ENCODE results near the gene MMP28. TPM values are rescaled to one million over a fixed set of nuclear protein-coding genes. Genes with fewer than 3 reads are reported as not detected.

The MMP28 gene
- total RNA-seq, 1 experiment from 2014 or later = 2.8 TPM

- TF ChIP-seq CTCF (conservative IDR thresholded peaks at IDR 0.05) = no peak
- TF ChIP-seq EZH2 (IDR thresholded peaks at IDR 0.05; ENCODE audit: low read depth) = no peak
These were observed 46.8 kb upstream of the MMP28 start for GRCh38 chr17:35842239-35842638.

GRCh38 chr17:35841505-35841904 lies 46.1 kb upstream of the MMP28 start:
- H4K20me1 ChIP-seq (ENCODE audit: insufficient read depth) = peaks cover 57% of the 10 kb centered on the region
- no peak for TF ChIP-seq EZH2 (IDR thresholded peaks at IDR 0.05; ENCODE audit: low read depth)
- no peak for TF ChIP-seq CTCF (conservative IDR thresholded peaks at IDR 0.05)
- H3K4me2 ChIP-seq = no peak overlapping the region
- no peak overlapping the region for H3K4me3 ChIP-seq
- peaks cover 43% of the 10 kb centered on the region for H3F3A ChIP-seq (ENCODE audit: insufficient read depth, low read depth)
- H3K79me2 ChIP-seq (ENCODE audit: low read depth) = no peaks in the 10 kb centered on the region
- H2AFZ ChIP-seq = no peak overlapping the region
- no peak for DNase-seq
- POLR2A ChIA-PET (ENCODE audit: unreplicated experiment) = interaction anchor here (0.6 kb wide), 1 partner anchor 92 kb away, joined by 10 read pairs; no protein-coding TSS in a partner anchor
- H3K9me2 ChIP-seq (ENCODE audit: insufficient read depth) = no peaks in the 10 kb centered on the region
- BruUV-seq (replicated peaks) = no TSS peak
- intact Hi-C loops (cut with micrococcal nuclease; ENCODE audit: unreplicated experiment) = no loop called here
- CTCF ChIA-PET = interaction anchor here (0.5 kb wide), 1 partner anchor 24 kb away, joined by 3 read pairs; no protein-coding TSS in a partner anchor
- no peaks in the 10 kb centered on the region for H3K4me1 ChIP-seq (replicated peaks; ENCODE audit: insufficient read depth)
- peaks cover 54% of the 10 kb centered on the region for H3K36me3 ChIP-seq (ENCODE audit: low read depth)
- H3K27ac ChIP-seq = no peak overlapping the region
- no peaks in the 10 kb centered on the region for H3K9me3 ChIP-seq (ENCODE audit: insufficient read depth, low read depth)
- H3K27me3 ChIP-seq (ENCODE audit: insufficient read depth, low read depth) = no peaks in the 10 kb centered on the region

More at GRCh38 chr17:35842239-35842638, 46.8 kb upstream of the MMP28 start:
- Histone ChIP-seq H3K4me3 (no peak overlapping the region), H2AFZ (no peak overlapping the region), H3K9me2 (ENCODE audit: insufficient read depth) (no peaks in the 10 kb centered on the region), H3K9me3 (ENCODE audit: insufficient read depth, low read depth) (no peaks in the 10 kb centered on the region), H3K4me1 (replicated peaks; ENCODE audit: insufficient read depth) (no peaks in the 10 kb centered on the region), H3K27ac (no peak overlapping the region), H3K36me3 (ENCODE audit: low read depth) (peaks cover 50% of the 10 kb centered on the region), H4K20me1 (ENCODE audit: insufficient read depth) (peaks cover 63% of the 10 kb centered on the region), H3K79me2 (ENCODE audit: low read depth) (no peaks in the 10 kb centered on the region), H3F3A (ENCODE audit: insufficient read depth, low read depth) (peaks cover 43% of the 10 kb centered on the region), H3K4me2 (no peak overlapping the region), H3K27me3 (ENCODE audit: insufficient read depth, low read depth) (no peaks in the 10 kb centered on the region)
- DNase-seq = no peak
- ChIA-PET CTCF (interaction anchor here (0.6 kb wide), 1 partner anchor 76 kb away, joined by 3 read pairs; no protein-coding TSS in a partner anchor), POLR2A (ENCODE audit: unreplicated experiment) (no interaction called here)
- intact Hi-C loops (cut with micrococcal nuclease; ENCODE audit: unreplicated experiment) = no loop called here
- BruUV-seq (replicated peaks) = no TSS peak

- BruUV-seq (replicated peaks) = no TSS peak
- TF ChIP-seq EZH2 (IDR thresholded peaks at IDR 0.05; ENCODE audit: low read depth) (no peak), CTCF (conservative IDR thresholded peaks at IDR 0.05) (no peak)
- Histone ChIP-seq H3K9me2 (ENCODE audit: insufficient read depth) (no peaks in the 10 kb centered on the region), H3K4me3 (no peak overlapping the region), H2AFZ (no peak overlapping the region), H3K4me2 (no peak overlapping the region), H3K4me1 (replicated peaks; ENCODE audit: insufficient read depth) (no peaks in the 10 kb centered on the region), H3F3A (ENCODE audit: insufficient read depth, low read depth) (peaks cover 40% of the 10 kb centered on the region), H3K79me2 (ENCODE audit: low read depth) (no peaks in the 10 kb centered on the region), H3K27me3 (ENCODE audit: insufficient read depth, low read depth) (no peaks in the 10 kb centered on the region), H4K20me1 (ENCODE audit: insufficient read depth) (peaks cover 57% of the 10 kb centered on the region), H3K9me3 (ENCODE audit: insufficient read depth, low read depth) (no peaks in the 10 kb centered on the region), H3K36me3 (ENCODE audit: low read depth) (peaks cover 58% of the 10 kb centered on the region), H3K27ac (no peak overlapping the region)
- ChIA-PET CTCF (interaction anchor here (0.5 kb wide), 1 partner anchor 24 kb away, joined by 3 read pairs; no protein-coding TSS in a partner anchor), POLR2A (ENCODE audit: unreplicated experiment) (interaction anchor here (0.6 kb wide), 1 partner anchor 91 kb away, joined by 10 read pairs; no protein-coding TSS in a partner anchor)
- no peak for DNase-seq
- intact Hi-C loops (cut with micrococcal nuclease; ENCODE audit: unreplicated experiment) = no loop called here
These were observed 45.7 kb upstream of the MMP28 start for GRCh38 chr17:35841101-35841500.
